Hepatic stellate cell (primary cell): ENCODE results near the gene PSME2.

Source experiments
- DNase-seq: peaks from one replicate; pipeline ENCODE4 v3.0.0; 2011; ENCODE audit warnings: low spot score

Gene PSME2

GRCh38 chr14:24093901-24094840, 52.2 kb downstream of the PSME2 start, which contains the start of gene PCK2:
PCK2 (plus strand) TSS chr14:24094311; CDS start chr14:24094406, 95 bp downstream.
- peak; percentile 97 for DNase-seq
